Upper lobe of left lung (tissue), 4 donors: ENCODE measurements around the gene CCN6.

ENCODE experiments used
- POLR2A ChIP-seq, 4 donors: fragments of 450-650 bp; IDR thresholded peaks; one replicate each; pipeline ENCODE4 v1.5.1; 2016 to 2017; ENCODE audit warnings: antibody characterized with exemption in 4 of 4, mild to moderate bottlenecking in 2 of 4
- TF ChIP-seq, protein P1 (sequence below), 6 experiments: fragments of 450-650 bp in 4 of 6; fragments of 200-600 bp in 2 of 6; sonication (generic) in 2 of 6; IDR thresholded peaks; one replicate each; pipeline ENCODE4 v1.5.1; 2016 to 2019; ENCODE audit warnings: antibody characterized with exemption in 6 of 6

GRCh38 chr6:112013051-112013450 lies 40.9 kb upstream of the CCN6 start:
- no peak for TF ChIP-seq POLR2A (IDR thresholded peaks at IDR 0.05)
- TF ChIP-seq, protein P1, sequence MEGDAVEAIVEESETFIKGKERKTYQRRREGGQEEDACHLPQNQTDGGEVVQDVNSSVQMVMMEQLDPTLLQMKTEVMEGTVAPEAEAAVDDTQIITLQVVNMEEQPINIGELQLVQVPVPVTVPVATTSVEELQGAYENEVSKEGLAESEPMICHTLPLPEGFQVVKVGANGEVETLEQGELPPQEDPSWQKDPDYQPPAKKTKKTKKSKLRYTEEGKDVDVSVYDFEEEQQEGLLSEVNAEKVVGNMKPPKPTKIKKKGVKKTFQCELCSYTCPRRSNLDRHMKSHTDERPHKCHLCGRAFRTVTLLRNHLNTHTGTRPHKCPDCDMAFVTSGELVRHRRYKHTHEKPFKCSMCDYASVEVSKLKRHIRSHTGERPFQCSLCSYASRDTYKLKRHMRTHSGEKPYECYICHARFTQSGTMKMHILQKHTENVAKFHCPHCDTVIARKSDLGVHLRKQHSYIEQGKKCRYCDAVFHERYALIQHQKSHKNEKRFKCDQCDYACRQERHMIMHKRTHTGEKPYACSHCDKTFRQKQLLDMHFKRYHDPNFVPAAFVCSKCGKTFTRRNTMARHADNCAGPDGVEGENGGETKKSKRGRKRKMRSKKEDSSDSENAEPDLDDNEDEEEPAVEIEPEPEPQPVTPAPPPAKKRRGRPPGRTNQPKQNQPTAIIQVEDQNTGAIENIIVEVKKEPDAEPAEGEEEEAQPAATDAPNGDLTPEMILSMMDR (IDR thresholded peaks at IDR 0.05), result no peak
